Measurements from ENCODE around the gene FASLG. TPM values are rescaled to one million over a fixed set of nuclear protein-coding genes. Genes with fewer than 3 reads are reported as not detected.
"Not testable (repeated sequence)": the region's sequence is repeated elsewhere in the genome, so short reads cannot be mapped to it uniquely, and the experiment has no call there.

Gene FASLG
- total RNA-seq, 1 donor from 2014 or later = 0.16 TPM

DNA sequence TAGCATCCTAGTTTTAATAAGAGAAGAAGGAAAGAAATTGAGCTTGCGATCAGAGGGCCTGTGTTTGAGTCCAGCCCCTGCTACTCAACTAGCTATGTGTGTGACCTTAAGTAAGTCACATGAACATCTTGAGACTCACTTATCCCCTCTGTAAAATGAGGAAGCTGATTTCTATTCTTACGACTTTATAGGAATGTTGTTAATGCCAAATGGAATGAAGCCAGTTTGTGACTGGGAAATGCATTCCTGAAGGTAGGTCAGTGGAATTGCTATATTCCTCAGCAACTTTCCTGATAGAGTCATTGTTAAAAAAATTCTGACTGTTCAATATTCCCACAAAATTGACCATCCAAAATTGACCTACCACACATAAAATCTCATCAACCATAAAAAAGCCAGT, 14.9 kb downstream of the FASLG start:
- DNase-seq (ENCODE audit: missing footprints) = no peak
- no peak for ATAC-seq
- intact Hi-C loops (cut with DNase I) = no loop called here

DNA sequence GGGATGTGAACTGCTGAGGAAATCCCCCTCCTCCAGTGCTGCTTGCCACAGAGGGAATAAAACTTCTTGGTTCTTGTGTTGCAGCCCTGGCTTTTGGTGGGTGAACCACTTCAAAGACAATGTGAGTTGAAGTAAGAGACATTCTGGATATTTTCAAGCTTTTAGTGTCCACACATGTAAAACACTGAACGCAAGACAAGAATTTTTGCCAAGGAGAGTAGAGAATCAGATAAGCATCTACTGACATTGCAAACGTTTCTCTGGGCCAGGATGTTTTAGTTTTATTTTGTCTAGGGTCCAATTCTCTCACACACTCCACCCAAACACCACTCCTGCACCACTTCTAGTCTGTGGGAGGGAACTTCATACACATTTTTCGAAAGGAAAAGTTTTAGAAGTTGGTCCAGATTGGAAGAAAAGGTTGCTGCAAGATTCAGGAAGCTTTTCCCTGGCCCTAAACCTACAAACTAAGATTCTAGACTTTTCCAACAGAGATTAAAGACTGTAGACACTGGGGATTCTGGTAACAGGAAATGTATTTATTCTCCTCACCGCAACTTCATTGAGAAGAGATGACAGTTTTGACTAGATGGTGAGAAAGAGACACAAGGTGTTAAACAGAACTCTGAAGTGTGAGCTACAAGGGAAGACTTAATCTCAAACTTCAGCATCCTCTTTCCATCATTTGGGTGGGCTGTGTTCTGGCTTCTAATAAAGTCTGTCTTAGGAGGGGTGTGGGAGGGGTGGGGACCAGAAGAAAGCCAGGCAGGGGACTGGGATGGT, 16.1 kb downstream of the FASLG start:
- intact Hi-C loops (cut with DNase I) = no loop called here
- DNase-seq (ENCODE audit: missing footprints) (no peak), ATAC-seq (no peak)

GRCh38 chr1:172679000-172679772, 20.3 kb downstream of the FASLG start:
- ATAC-seq = no peak
- intact Hi-C loops (cut with DNase I) = no loop called here

DNA sequence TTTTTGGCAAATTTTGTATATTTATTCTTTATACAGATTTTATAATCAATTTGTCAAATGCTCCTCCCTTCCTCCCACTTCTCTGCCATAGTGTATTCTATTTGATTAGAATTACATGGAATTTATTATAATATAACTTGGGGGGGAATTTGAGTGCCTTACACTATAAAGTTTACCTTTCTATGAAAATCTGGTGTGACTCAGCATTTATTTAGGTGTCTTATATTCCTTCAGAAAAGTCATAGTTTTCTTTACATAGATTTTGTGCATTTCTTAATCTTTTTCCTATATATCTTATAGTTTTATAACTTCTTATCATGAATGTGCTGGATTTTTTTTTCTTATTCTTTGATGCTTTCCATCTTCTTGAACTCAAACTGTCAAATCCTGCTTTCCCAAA, 21.3 kb downstream of the FASLG start:
- intact Hi-C loops (cut with DNase I) = no loop called here
- DNase-seq (ENCODE audit: missing footprints) = no peak
- no peak for ATAC-seq

More at GRCh38 chr1:172679000-172679772, 20.3 kb downstream of the FASLG start:
- DNase-seq (ENCODE audit: missing footprints) = no peak

DNA sequence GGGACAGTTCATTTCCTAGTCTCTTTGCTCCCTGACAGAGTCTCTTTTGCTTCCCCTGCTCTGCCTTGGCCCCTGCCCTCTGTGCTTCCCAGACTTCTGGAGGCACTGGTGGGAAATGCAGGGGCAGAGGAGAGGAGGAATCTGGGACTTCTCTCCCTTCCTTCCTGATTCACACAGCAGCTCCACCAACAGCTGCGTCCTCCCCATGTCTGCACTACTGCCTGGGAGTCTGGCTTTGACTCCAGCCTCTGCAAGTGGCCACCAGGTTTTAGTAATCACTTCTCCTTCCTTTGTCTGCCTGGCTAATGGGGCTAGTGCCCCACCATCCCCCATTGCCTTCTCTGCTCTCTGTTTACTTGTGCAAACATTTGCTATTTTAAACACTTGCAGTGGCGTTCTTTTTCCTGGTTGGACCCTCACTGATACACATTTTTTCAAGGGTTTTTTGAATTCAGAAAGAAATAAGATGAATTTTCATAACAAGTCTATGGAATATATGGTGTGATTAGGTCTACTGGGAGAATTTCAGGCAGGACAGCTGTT, 21.9 kb downstream of the FASLG start:
- intact Hi-C loops (cut with DNase I) = no loop called here
- ATAC-seq (no peak), DNase-seq (ENCODE audit: missing footprints) (no peak)

DNA sequence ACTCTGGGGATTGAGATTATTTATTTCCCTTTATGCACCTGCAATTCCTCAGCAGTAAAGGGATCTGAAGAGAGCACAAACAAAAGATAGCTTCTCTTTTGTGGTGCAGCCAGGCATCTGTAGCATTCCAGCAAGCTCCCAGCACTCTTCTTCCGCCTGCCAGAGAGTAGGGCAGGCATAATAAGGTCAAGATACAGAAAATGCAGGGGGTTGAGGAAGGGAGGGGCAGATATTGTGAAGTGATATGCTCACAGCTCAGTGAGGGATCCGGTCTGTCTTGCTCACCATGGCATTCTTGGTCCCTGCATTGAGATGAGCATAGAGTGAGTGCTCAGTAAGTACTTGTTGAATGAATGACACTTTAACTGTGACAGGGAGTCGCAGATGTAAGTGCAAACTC, 23.9 kb downstream of the FASLG start:
- DNase-seq (ENCODE audit: missing footprints) (no peak), ATAC-seq (no peak)
- intact Hi-C loops (cut with DNase I) = no loop called here

DNA sequence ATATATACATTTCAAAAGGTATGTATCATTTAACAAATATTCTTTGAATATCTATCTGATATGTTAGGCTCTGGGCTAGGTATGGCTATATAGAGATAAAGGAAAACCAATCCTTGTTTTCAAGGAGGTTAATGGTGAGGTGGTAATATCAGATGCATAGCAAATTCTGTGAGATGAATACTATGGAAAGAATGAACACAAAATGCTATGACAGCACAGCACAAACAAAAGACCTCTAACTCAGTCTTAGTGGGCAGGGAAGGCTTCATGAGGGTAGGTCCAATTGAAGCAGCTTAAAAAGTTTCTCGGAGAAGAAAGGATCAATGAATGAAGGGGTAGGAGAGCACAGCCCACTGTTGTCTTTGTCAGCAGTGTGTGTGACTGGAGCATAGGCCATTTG, 27.2 kb downstream of the FASLG start:
- intact Hi-C loops (cut with DNase I) = no loop called here
- DNase-seq (ENCODE audit: missing footprints) (no peak), ATAC-seq (no peak)

GRCh38 chr1:172688428-172689085, 29.7 kb downstream of the FASLG start:
- ATAC-seq; DNase-seq (ENCODE audit: missing footprints); intact Hi-C loops (cut with DNase I): not testable (repeated sequence)

DNA sequence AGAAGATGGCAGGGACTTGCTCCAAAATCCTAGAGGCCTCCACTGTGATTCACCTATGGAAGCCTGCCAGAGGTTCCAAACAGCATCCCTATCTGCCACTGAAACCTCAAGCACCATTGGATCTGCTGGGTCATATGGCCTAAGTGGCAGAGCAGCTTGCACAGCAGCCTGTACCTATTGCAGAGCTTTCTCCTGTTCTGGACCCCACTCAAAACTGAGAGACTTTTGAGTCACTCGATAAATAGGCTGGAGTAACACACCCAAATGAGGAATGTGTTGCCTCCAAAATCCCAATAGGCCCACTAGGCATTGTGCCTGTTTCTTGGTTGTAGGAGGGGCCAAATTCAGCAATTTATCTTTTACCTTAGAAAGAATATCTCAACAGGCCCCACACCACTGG, 32.0 kb downstream of the FASLG start:
- ATAC-seq; DNase-seq (ENCODE audit: missing footprints); intact Hi-C loops (cut with DNase I): not testable (repeated sequence)

DNA sequence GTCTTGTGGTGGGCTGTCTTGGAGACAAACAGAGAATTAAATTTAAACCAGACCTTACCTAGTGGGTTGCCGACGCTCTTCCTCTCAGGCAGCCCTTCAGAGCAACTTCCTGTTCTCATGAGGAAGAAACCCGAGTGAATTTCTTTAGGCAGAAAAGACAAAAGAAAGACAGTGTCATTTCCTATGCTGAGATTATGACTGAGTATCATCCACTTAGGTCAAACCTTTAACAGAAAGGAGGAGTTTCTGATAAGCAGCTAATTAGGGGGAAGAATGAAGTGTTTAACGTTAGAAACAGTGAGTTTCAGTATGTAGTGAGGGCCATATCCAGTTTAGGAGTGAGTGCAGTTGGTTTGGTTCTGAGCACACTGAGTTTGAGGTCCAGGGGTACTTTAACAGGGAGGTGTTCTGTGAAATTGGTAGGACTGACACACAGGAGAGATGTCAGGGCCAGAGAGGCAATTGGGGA, 38.7 kb downstream of the FASLG start:
- intact Hi-C loops (cut with DNase I) = loop anchor here (5.0 kb wide), 1 partner anchor 50 kb away; no protein-coding TSS in a partner anchor
- ATAC-seq = no peak
- no peak for DNase-seq (ENCODE audit: missing footprints)

DNA sequence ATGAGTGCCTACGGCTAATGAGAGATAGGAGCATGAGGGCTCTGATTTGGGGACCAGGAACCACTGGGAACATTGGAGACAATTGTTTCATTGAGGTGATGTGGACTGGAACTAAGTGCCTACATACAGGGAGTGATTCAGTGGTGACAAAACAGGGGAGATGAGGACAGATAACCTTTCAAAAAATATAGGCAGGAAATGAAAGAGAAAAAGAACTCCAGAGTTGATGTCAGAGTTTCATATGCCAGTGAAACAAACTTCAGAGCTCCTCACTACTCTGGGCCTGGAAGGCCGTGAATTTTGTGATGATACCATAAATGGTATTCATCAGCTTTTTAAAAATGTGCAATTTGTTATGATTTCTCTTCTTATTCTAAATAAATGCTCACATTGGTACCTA, 39.3 kb downstream of the FASLG start:
- ATAC-seq (no peak), DNase-seq (ENCODE audit: missing footprints) (no peak)
- intact Hi-C loops (cut with DNase I) = loop anchor here (5.0 kb wide), 1 partner anchor 51 kb away; no protein-coding TSS in a partner anchor

DNA sequence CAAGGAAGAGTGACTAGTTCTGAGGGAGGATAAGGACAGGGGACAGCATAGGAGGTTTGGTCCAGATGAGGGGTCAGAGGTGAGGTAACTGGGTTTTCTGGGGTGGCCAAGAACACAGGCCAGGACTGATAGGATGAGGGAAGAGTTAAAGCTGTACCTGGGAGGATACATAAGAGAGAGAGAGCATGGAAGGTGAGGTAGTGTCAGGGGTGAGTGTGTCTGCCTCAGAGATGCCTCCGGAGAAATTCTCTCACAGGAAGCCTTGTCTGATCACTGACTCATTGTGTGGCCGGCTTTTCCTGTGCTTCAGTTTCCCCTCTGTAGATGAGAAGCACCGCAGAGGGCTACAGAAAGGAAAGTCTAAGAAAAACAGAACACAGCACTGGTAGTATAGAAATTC, 40.2 kb downstream of the FASLG start:
- intact Hi-C loops (cut with DNase I) = loop anchor here (5.0 kb wide), 1 partner anchor 52 kb away; no protein-coding TSS in a partner anchor
- ATAC-seq (no peak), DNase-seq (ENCODE audit: missing footprints) (no peak)

DNA sequence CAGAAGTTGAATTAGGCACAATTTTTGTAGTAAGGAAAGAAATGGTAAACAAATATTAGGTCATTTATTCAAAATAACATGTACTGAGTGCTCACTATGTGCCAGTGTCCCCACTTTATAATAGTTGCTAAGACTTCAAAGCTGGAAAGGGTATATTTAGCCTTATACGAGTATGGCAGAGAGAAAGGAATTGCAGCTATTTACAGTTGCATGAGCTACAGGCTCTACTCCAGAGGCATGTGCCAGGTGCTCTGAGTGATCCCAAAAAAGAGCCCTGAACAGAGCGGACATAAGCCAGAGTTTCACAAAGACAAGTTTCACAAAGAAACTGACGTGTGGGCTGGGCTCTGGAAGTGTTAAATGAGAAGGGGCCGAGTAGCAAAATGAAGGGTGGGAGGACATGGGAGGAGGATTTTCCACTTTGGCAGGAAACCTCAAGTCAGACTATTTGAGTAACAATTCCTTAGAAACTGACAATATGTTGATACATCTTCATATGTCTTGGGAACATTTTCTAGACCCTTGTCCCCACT, 40.9 kb downstream of the FASLG start:
- DNase-seq (ENCODE audit: missing footprints) = no peak
- intact Hi-C loops (cut with DNase I) = loop anchor here (5.0 kb wide), 1 partner anchor 52 kb away; no protein-coding TSS in a partner anchor
- ATAC-seq = peak; percentile 92

- no peak for ATAC-seq
- no peak for DNase-seq (ENCODE audit: missing footprints)
- intact Hi-C loops (cut with DNase I) = no loop called here
These were observed 41.7 kb downstream of the FASLG start for GRCh38 chr1:172700556-172700955.

DNA sequence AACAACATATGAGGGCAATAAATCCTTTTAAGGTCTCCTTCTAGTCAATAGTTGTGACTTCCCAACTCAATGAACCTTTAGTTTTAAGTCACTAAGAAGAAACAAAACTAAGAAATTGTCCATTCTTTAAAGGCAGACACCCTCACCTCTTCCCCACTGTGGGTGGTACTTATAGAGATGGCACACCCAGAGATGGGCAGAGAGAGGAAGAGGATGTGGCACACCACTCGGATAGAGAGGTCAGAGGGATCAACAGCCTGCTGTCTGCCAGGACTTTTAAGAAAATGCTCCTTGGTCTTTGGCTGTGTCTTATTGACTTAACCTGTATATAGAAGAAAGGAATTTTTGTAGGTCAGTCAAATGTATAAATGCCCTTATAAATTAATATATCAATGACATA, 45.1 kb downstream of the FASLG start:
- intact Hi-C loops (cut with DNase I) = no loop called here
- DNase-seq (ENCODE audit: missing footprints) = no peak
- no peak for ATAC-seq

DNA sequence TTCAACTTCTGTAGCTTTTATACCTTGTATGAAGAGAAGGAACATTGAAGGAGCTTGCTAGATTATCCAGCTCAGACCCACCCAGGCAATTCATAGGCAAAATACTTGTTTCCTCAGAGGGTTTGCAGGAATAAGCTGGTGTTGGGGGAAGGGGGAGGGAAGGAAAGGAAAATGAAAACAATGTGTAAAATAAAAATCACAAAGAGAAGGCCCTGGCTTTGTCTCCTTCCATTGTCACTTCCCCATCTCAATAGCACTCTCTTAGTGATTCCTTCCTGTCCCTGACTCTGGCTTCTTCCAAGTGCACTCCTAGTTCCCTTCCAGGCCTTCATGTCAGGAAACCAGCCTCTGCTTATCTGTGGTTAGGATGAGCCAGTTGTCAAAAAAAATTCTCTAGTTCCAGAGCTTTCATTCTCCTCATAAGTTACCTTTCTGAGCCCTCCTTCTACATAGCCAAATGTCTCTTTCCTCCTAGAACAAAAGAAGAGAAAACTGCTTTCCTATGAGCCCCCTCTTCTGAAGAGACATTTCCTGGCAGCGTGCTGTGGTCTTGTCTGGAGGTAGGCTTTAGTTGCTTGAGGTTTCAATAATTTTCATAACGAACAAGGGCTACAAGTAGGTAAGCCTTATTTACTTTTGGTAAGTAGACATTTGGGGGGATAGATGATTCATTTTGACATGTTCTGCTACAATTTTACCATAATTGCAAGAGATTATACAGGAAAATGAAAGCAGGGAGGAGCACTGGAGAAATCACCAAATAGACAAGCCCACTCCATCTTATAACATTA, 45.7 kb downstream of the FASLG start:
- ATAC-seq = no peak
- DNase-seq (ENCODE audit: missing footprints) = no peak
- intact Hi-C loops (cut with DNase I) = no loop called here

DNA sequence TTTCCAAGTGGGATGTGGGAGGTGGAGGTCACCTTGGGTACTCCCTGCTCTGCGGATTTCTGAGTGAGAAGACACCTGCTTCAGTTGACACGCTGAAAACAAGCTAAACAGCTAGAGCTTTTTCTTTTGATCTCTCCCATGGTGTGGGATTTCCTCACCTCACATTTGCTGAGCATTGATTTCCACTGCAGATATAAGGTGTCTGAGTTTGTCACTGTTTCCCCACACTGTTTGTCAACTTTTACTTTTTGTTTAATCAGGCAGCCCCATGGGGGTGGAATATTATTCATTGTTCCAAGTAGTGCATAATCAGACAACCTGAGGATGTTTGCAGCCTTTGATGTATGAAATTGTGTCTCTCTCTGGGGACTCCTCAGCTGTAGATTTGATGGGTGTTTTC, 49.5 kb downstream of the FASLG start:
- DNase-seq (ENCODE audit: missing footprints) = no peak
- ATAC-seq = no peak
- intact Hi-C loops (cut with DNase I) = no loop called here

DNA sequence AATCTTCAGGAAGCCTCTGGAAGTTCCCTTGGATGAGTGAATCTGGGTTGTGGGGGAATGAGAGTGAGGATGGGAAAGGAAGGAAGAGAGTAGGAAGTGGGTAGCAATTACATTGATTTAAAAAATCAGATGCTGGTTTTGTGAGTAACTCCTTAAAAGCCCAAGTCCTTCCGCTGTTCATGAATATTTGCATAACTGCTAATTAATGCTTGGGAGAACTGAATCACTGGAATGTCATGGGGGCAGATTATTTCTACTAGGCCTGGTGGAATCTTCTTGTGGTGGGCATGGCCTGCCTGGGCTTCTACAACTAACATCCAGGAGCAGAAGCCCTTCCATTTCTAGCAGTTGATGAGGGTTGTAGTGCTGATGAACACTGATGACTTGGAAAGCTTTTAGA, 52.7 kb downstream of the FASLG start:
- ATAC-seq (no peak), DNase-seq (ENCODE audit: missing footprints) (no peak)
- intact Hi-C loops (cut with DNase I) = no loop called here

Data from Right ventricle myocardium inferior (tissue), 1 donor.